Thyroid gland (tissue), 4 donors: ENCODE measurements around the gene NPHP4. TPM values are rescaled to one million over a fixed set of nuclear protein-coding genes. Genes with fewer than 3 reads are reported as not detected.
A peak's percentile ranks its signal among the peaks of the same experiment; 100 is the strongest.

ENCODE experiments used
- DNase-seq, 2 donors: peaks; one replicate each; pipeline ENCODE4 v3.0.0-alpha.2; 2019
- H3K27ac ChIP-seq, 3 donors: fragments of 200-600 bp; sonication (generic); 1 replicate in 2 of 3; 2 replicates in 1 of 3; pipeline ENCODE4 v1.5.1; 2016 to 2019; ENCODE audit warnings: mild to moderate bottlenecking in 1 of 3, moderate library complexity in 1 of 3
- H3K27me3 ChIP-seq: fragments of 200-600 bp; sonication (generic); one replicate; pipeline ENCODE4 v1.5.1; 2019
- H3K36me3 ChIP-seq, 2 donors: fragments of 200-600 bp; sonication (generic); one replicate each; pipeline ENCODE4 v1.5.1; 2016 to 2019
- H3K4me1 ChIP-seq, 2 donors: fragments of 200-600 bp; sonication (generic); one replicate each; pipeline ENCODE4 v1.5.1; 2017 to 2019
- H3K4me3 ChIP-seq, 3 donors: fragments of 200-600 bp; sonication (generic); replicated peaks in 1 of 3; 1 replicate in 2 of 3; 2 replicates in 1 of 3; pipeline ENCODE4 v1.5.1; 2016; ENCODE audit warnings: mild to moderate bottlenecking in 1 of 3
- H3K9me3 ChIP-seq: fragments of 200-600 bp; sonication (generic); one replicate; pipeline ENCODE4 v1.5.1; 2017
- CTCF ChIP-seq, 6 experiments: fragments of 200-600 bp in 3 of 6; fragments of 450-650 bp in 3 of 6; sonication (generic) in 3 of 6; IDR thresholded peaks; one replicate each; pipeline ENCODE4 v1.5.1; 2016 to 2019; ENCODE audit warnings: antibody characterized with exemption in 6 of 6, mild to moderate bottlenecking in 2 of 6, inconsistent platforms in 1 of 6, moderate library complexity in 1 of 6
- POLR2A ChIP-seq, 2 donors: fragments of 450-650 bp; IDR thresholded peaks; one replicate each; pipeline ENCODE4 v1.6.1; 2017; ENCODE audit warnings: antibody characterized with exemption in 2 of 2, mild to moderate bottlenecking in 2 of 2, moderate library complexity in 1 of 2
- WGBS, 2 donors: methylation state at CpG; one replicate each; pipeline ENCODE4 v1.1.5; 2017; 5-methylcytosine and 5-hydroxymethylcytosine counted together
- intact Hi-C: fragments of 100-400 bp; cut with DNase I; formaldehyde crosslinking; loops from one replicate; pipeline ENCODE4 v1.15.1; 2023
- total RNA-seq, 4 donors: library from RNA; depleted of rRNA; stranded (reverse); fragments of >200 nt; gene quantifications; one replicate each; pipeline ENCODE4 v1.2.3, GENCODE V29; 2016

NPHP4 gene
- total RNA-seq, 4 donors from 2014 or later: 24.3 to 48.3 (median 30.4) TPM

GRCh38 chr1:6033986-6034749 is 41.9 kb upstream of the NPHP4 start:
- Histone ChIP-seq H3K4me1 (no peaks in the 10 kb centered on the region), H3K4me3 (no peak overlapping the region), H3K36me3 (no peaks in the 10 kb centered on the region), H3K27me3 (no peaks in the 10 kb centered on the region), H3K9me3 (no peaks in the 10 kb centered on the region), H3K27ac (no peak overlapping the region)
- WGBS, 2 donors: 16 to 21% methylated on average over 11 to 16 of the region's 21 CpGs
- TF ChIP-seq CTCF (IDR thresholded peaks at IDR 0.05): peak; percentile 31 to 68 (median 44)
- no peak for TF ChIP-seq POLR2A (IDR thresholded peaks at IDR 0.05)
- DNase-seq: peak; percentile 42 to 51
- intact Hi-C loops: no loop called here

GRCh38 chr1:6033124-6033523 is 40.9 kb upstream of the NPHP4 start:
- H3K4me3 ChIP-seq: no peak overlapping the region
- H3K27ac ChIP-seq: no peak overlapping the region
- intact Hi-C loops: no loop called here
- H3K36me3 ChIP-seq: no peaks in the 10 kb centered on the region
- no peaks in the 10 kb centered on the region for H3K9me3 ChIP-seq
- WGBS, 2 donors: 88 to 91% methylated on average over 8 of the region's 8 CpGs
- no peak for DNase-seq
- no peaks in the 10 kb centered on the region for H3K27me3 ChIP-seq
- H3K4me1 ChIP-seq: no peaks in the 10 kb centered on the region
- no peak for TF ChIP-seq CTCF (IDR thresholded peaks at IDR 0.05)
- TF ChIP-seq POLR2A (IDR thresholded peaks at IDR 0.05): no peak

GRCh38 chr1:6030547-6031261 is 38.5 kb upstream of the NPHP4 start:
- Histone ChIP-seq H3K27ac (no peak overlapping the region), H3K27me3 (no peaks in the 10 kb centered on the region), H3K4me3 (no peak overlapping the region), H3K4me1 (peaks cover 0 to 4% of the 10 kb centered on the region in 2 donors), H3K36me3 (no peaks in the 10 kb centered on the region), H3K9me3 (no peaks in the 10 kb centered on the region)
- no peak for DNase-seq
- 87 to 91% methylated on average over 2 of the region's 2 CpGs for WGBS, 2 donors
- no peak for TF ChIP-seq CTCF (IDR thresholded peaks at IDR 0.05)
- no peak for TF ChIP-seq POLR2A (IDR thresholded peaks at IDR 0.05)
- intact Hi-C loops: no loop called here

GRCh38 chr1:6030132-6030531 is 37.9 kb upstream of the NPHP4 start:
- Histone ChIP-seq H3K4me1 (peaks cover 4% of the 10 kb centered on the region in 2 donors), H3K27me3 (no peaks in the 10 kb centered on the region), H3K27ac (no peak overlapping the region), H3K36me3 (no peaks in the 10 kb centered on the region), H3K4me3 (no peak overlapping the region), H3K9me3 (no peaks in the 10 kb centered on the region)
- WGBS, 2 donors: 86 to 91% methylated on average over 7 of the region's 7 CpGs
- DNase-seq: no peak
- TF ChIP-seq POLR2A (IDR thresholded peaks at IDR 0.05) (no peak), CTCF (IDR thresholded peaks at IDR 0.05) (no peak)
- intact Hi-C loops: no loop called here

DNA sequence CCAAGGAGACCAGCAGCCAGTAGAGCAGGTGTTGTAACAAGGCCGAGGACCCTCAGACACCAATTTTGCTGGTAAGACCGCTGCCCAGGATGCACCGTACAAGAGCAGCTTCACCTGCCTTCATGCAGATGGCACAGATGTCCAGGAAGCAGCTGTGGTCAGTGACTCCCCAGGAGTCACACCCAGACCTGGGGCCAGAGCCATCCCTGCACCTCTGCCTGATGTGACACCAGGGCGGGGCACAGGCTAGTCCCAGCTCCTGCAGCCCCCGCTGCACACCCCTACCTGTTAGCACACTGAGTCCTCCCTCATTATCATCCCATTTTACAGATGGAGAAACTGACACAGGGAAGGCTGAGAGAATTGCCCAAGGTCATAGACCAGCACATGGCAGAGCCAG is 37.1 kb upstream of the NPHP4 start:
- Histone ChIP-seq H3K27me3 (no peaks in the 10 kb centered on the region), H3K27ac (no peak overlapping the region), H3K4me3 (no peak overlapping the region), H3K36me3 (no peaks in the 10 kb centered on the region), H3K9me3 (no peaks in the 10 kb centered on the region), H3K4me1 (peaks cover 4% of the 10 kb centered on the region in 2 donors)
- intact Hi-C loops: no loop called here
- 88 to 93% methylated on average over 5 of the region's 5 CpGs for WGBS, 2 donors
- no peak for DNase-seq
- TF ChIP-seq POLR2A (IDR thresholded peaks at IDR 0.05): no peak
- no peak for TF ChIP-seq CTCF (IDR thresholded peaks at IDR 0.05)
